NCI-H1092 (cell line): ENCODE measurements around the gene ADCY5.

Experiments used
- DNase-seq: peaks from one replicate; lab custom pipeline; 2025; lab: John Stamatoyannopoulos, UW

ADCY5 gene

GRCh38 chr3:123386477-123387040 lies 62.3 kb downstream of the ADCY5 start:
- DNase-seq: no peak

GRCh38 chr3:123385981-123386380 lies 62.9 kb downstream of the ADCY5 start:
- no peak for DNase-seq

- DNase-seq: no peak
These were observed 63.4 kb downstream of the ADCY5 start for GRCh38 chr3:123385499-123385898.

- no peak for DNase-seq
These were observed 63.9 kb downstream of the ADCY5 start for GRCh38 chr3:123385001-123385401.

GRCh38 chr3:123384256-123384655 lies 64.6 kb downstream of the ADCY5 start:
- DNase-seq: no peak

GRCh38 chr3:123383091-123384053 lies 65.5 kb downstream of the ADCY5 start:
- no peak for DNase-seq

- no peak for DNase-seq
These were observed 68.6 kb downstream of the ADCY5 start for GRCh38 chr3:123380261-123380660.

- DNase-seq: no peak
These were observed 69.7 kb downstream of the ADCY5 start for GRCh38 chr3:123379041-123379830.

GRCh38 chr3:123378409-123378915 lies 70.4 kb downstream of the ADCY5 start:
- DNase-seq: no peak

GRCh38 chr3:123377243-123377740 lies 71.6 kb downstream of the ADCY5 start:
- no peak for DNase-seq

- DNase-seq: no peak
These were observed 72.2 kb downstream of the ADCY5 start for GRCh38 chr3:123376451-123377242.

GRCh38 chr3:123375014-123375940 lies 73.6 kb downstream of the ADCY5 start:
- DNase-seq: no peak

GRCh38 chr3:123374016-123374415 lies 74.9 kb downstream of the ADCY5 start:
- DNase-seq: no peak

GRCh38 chr3:123373474-123373987 lies 75.4 kb downstream of the ADCY5 start:
- DNase-seq: no peak

- DNase-seq: no peak
These were observed 76.0 kb downstream of the ADCY5 start for GRCh38 chr3:123372686-123373473.

- DNase-seq: no peak
These were observed 76.8 kb downstream of the ADCY5 start for GRCh38 chr3:123371859-123372685.

- DNase-seq: no peak
These were observed 77.5 kb downstream of the ADCY5 start for GRCh38 chr3:123371426-123371825.

- DNase-seq: no peak
These were observed 78.1 kb downstream of the ADCY5 start for GRCh38 chr3:123370819-123371218.
